H1 (cell line): ENCODE measurements around the gene GRK5.

Source experiments
- CEBPB ChIP-seq: IDR thresholded peaks from 2 replicates; pipeline ENCODE4 v1.6.1; 2012; ENCODE audit warnings: low read depth, low read length
- CHD2 ChIP-seq: IDR thresholded peaks from 2 replicates; pipeline ENCODE4 v1.6.1; 2012; ENCODE audit warnings: low read length, improper control_type of control experiment
- CTCF ChIP-seq, 3 experiments: IDR thresholded peaks; 1 replicate in 2 of 3; 2 replicates in 1 of 3; pipeline versions ENCODE4 v1.5.1 to v1.6.1; 2011; ENCODE audit warnings: low read length in 3 of 3, mild to moderate bottlenecking in 3 of 3, inconsistent platforms in 2 of 3, low read depth in 1 of 3, moderate library complexity in 1 of 3; ENCODE audit not compliant: insufficient read depth in 1 of 3; ENCODE audit errors: control extremely low read depth in 1 of 3
- NRF1 ChIP-seq: IDR thresholded peaks from 2 replicates; pipeline ENCODE4 v1.6.1; 2011; ENCODE audit warnings: mild to moderate bottlenecking, low read depth, low read length, improper control_type of control experiment
- POLR2A ChIP-seq, 2 experiments: IDR thresholded peaks; 1 replicate in 1 of 2; 2 replicates in 1 of 2; pipeline ENCODE4 v1.6.1; 2011; ENCODE audit warnings: low read depth in 2 of 2, low read length in 2 of 2, mild to moderate bottlenecking in 2 of 2; ENCODE audit errors: control extremely low read depth in 1 of 2
- RBBP5 ChIP-seq: IDR thresholded peaks from 2 replicates; pipeline ENCODE4 v1.7.1; 2012; ENCODE audit warnings: low read depth, mild to moderate bottlenecking, inconsistent platforms, low read length, moderate library complexity, borderline replicate concordance
- SIN3A ChIP-seq, 2 experiments: IDR thresholded peaks in 1 of 2; conservative IDR thresholded peaks in 1 of 2; 2 replicates each; pipeline ENCODE4 v1.6.1; 2011 to 2012; ENCODE audit warnings: low read length in 2 of 2, improper control_type of control experiment in 1 of 2, low read depth in 1 of 2, mild to moderate bottlenecking in 1 of 2

GRCh38 chr10:119161680-119162451 is 45.5 kb upstream of the GRK5 start:
- TF ChIP-seq CTCF (IDR thresholded peaks at IDR 0.05; ENCODE audit: control extremely low read depth in 1 of 3, insufficient read depth in 1 of 3, low read depth in 1 of 3, low read length in 3 of 3) (no peak), CHD2 (no peak), POLR2A (IDR thresholded peaks at IDR 0.05; ENCODE audit: control extremely low read depth in 1 of 2, low read depth in 2 of 2, low read length in 2 of 2) (no peak), RBBP5 (no peak), SIN3A (conservative IDR thresholded peaks at IDR 0.05 in 1 of 2, IDR thresholded peaks at IDR 0.05 in 1 of 2; ENCODE audit: low read depth in 1 of 2, low read length in 2 of 2) (no peak), NRF1 (no peak), CEBPB (no peak)
